ENCODE results near the gene YIPF2. TPM values are rescaled to one million over a fixed set of nuclear protein-coding genes. Genes with fewer than 3 reads are reported as not detected.

The YIPF2 gene
- total RNA-seq, 4 donors from 2014 or later: 23.6 to 134 (median 58.4) TPM

GRCh38 chr19:10892256-10892655 is 36.2 kb downstream of the YIPF2 start:
- TF ChIP-seq EP300 (IDR thresholded peaks at IDR 0.05; ENCODE audit: low read depth) (no peak), POLR2AphosphoS5 (IDR thresholded peaks at IDR 0.05) (no peak)
- peak overlapping the region in 1 of 4 donors; percentile 1 for H3K4me3 ChIP-seq
- intact Hi-C loops (cut with DNase I; ENCODE audit: low total_unique reads): no loop called here
- H3K27me3 ChIP-seq: no peaks in the 10 kb centered on the region
- WGBS, 2 donors (ENCODE audit: low coverage in 1 of 2): 54 to 80% methylated on average over 1 to 13 of the region's 13 CpGs
- H3K27ac ChIP-seq: peak overlapping the region; percentile 80 to 88 (median 83)
- peaks cover 40 to 54% (median 50%) of the 10 kb centered on the region in 4 donors for H3K4me1 ChIP-seq
- in situ Hi-C loops (cut with MboI; ENCODE audit: low pct_ligation_motif_present in 1 of 4, low pct_unique_long_range_greater_than_20kb in 1 of 4, low sequenced_read_pairs in 3 of 4): no loop called here
- no peaks in the 10 kb centered on the region for H3K9me3 ChIP-seq
- H3K36me3 ChIP-seq: no peaks in the 10 kb centered on the region
- DNase-seq: no peak

- H3K36me3 ChIP-seq: no peaks in the 10 kb centered on the region
- no peak overlapping the region for H3K4me3 ChIP-seq
- peak; percentile 84 for DNase-seq
- in situ Hi-C loops (cut with MboI; ENCODE audit: low pct_ligation_motif_present in 1 of 4, low pct_unique_long_range_greater_than_20kb in 1 of 4, low sequenced_read_pairs in 3 of 4): no loop called here
- peak overlapping the region; percentile 80 to 88 (median 83) for H3K27ac ChIP-seq
- WGBS, 2 donors (ENCODE audit: low coverage in 1 of 2): 20 to 42% methylated on average over 1 to 21 of the region's 21 CpGs
- intact Hi-C loops (cut with DNase I; ENCODE audit: low total_unique reads): no loop called here
- no peaks in the 10 kb centered on the region for H3K27me3 ChIP-seq
- TF ChIP-seq CTCF (IDR thresholded peaks at IDR 0.05): no peak
- peak; percentile 40 to 87 (median 82) for TF ChIP-seq POLR2AphosphoS5 (IDR thresholded peaks at IDR 0.05)
- peak; percentile 79 for TF ChIP-seq POLR2A (IDR thresholded peaks at IDR 0.05)
- H3K4me1 ChIP-seq: peaks cover 33 to 53% (median 46%) of the 10 kb centered on the region in 4 donors
- H3K9me3 ChIP-seq: no peaks in the 10 kb centered on the region
These were observed 36.9 kb downstream of the YIPF2 start for GRCh38 chr19:10891405-10892086.

- DNase-seq: no peak
- Histone ChIP-seq H3K9me3 (no peaks in the 10 kb centered on the region), H3K4me1 (peaks cover 28 to 56% (median 45%) of the 10 kb centered on the region in 4 donors), H3K36me3 (no peaks in the 10 kb centered on the region), H3K4me3 (no peak overlapping the region), H3K27me3 (no peaks in the 10 kb centered on the region), H3K27ac (no peak overlapping the region)
- in situ Hi-C loops (cut with MboI; ENCODE audit: low pct_ligation_motif_present in 1 of 4, low pct_unique_long_range_greater_than_20kb in 1 of 4, low sequenced_read_pairs in 3 of 4): no loop called here
- 81 to 94% methylated on average over 3 to 4 of the region's 4 CpGs for WGBS, 2 donors (ENCODE audit: low coverage in 1 of 2)
- intact Hi-C loops (cut with DNase I; ENCODE audit: low total_unique reads): no loop called here
- TF ChIP-seq POLR2A (IDR thresholded peaks at IDR 0.05) (no peak), EP300 (IDR thresholded peaks at IDR 0.05; ENCODE audit: low read depth) (no peak), POLR2AphosphoS5 (IDR thresholded peaks at IDR 0.05) (no peak), CTCF (IDR thresholded peaks at IDR 0.05) (no peak)
These were observed 38.6 kb downstream of the YIPF2 start for GRCh38 chr19:10889880-10890279.

- in situ Hi-C loops (cut with MboI; ENCODE audit: low pct_ligation_motif_present in 1 of 4, low pct_unique_long_range_greater_than_20kb in 1 of 4, low sequenced_read_pairs in 3 of 4): no loop called here
- intact Hi-C loops (cut with DNase I; ENCODE audit: low total_unique reads): no loop called here
- DNase-seq: no peak
- H3K9me3 ChIP-seq: no peaks in the 10 kb centered on the region
- H3K36me3 ChIP-seq: no peaks in the 10 kb centered on the region
- no peak for TF ChIP-seq POLR2A (IDR thresholded peaks at IDR 0.05)
- TF ChIP-seq EP300 (IDR thresholded peaks at IDR 0.05; ENCODE audit: low read depth): no peak
- TF ChIP-seq CTCF (IDR thresholded peaks at IDR 0.05): no peak
- TF ChIP-seq POLR2AphosphoS5 (IDR thresholded peaks at IDR 0.05): no peak
- H3K4me1 ChIP-seq: peaks cover 28 to 65% (median 48%) of the 10 kb centered on the region in 4 donors
- WGBS, 2 donors (ENCODE audit: low coverage in 1 of 2): 36% methylated on average over 13 of the region's 13 CpGs; no CpG with 5 or more reads in 1 of the 2 donors
- no peak overlapping the region for H3K4me3 ChIP-seq
- no peaks in the 10 kb centered on the region for H3K27me3 ChIP-seq
- peak overlapping the region in 3 of 4 donors; percentile 13 to 29 (median 17) for H3K27ac ChIP-seq
These were observed 40.0 kb downstream of the YIPF2 start for GRCh38 chr19:10888421-10888866.

Data from transverse colon (tissue), 4 donors.